Keratinocyte (primary cell): ENCODE results near the gene SPATA13. TPM values are rescaled to one million over a fixed set of nuclear protein-coding genes. Genes with fewer than 3 reads are reported as not detected.

Experiments used
- DNase-seq: peaks from one replicate; pipeline ENCODE4 v3.0.0-alpha.2; 2011; ENCODE audit warnings: low read depth, missing footprints, low spot score
- FAIRE-seq: peaks from 2 replicates; lab custom pipeline; 2011; peaks lifted over from hg19 to GRCh38; lab: Jason Lieb, UNC
- H2AFZ ChIP-seq: 2 replicates; pipeline ENCODE4 v1.6.0; 2012; ENCODE audit warnings: low read length, control low read depth, inconsistent platforms; ENCODE audit not compliant: control insufficient read depth
- H3K27ac ChIP-seq: 2 replicates; pipeline ENCODE4 v1.5.1; 2011; ENCODE audit warnings: low read length; ENCODE audit not compliant: control insufficient read depth, insufficient read depth
- H3K27me3 ChIP-seq: 3 replicates; pipeline ENCODE4 v1.6.0; 2011; ENCODE audit warnings: low read length; ENCODE audit not compliant: control insufficient read depth, insufficient read depth; ENCODE audit errors: extremely low read depth
- H3K36me3 ChIP-seq, 2 experiments: 2 replicates in 1 of 2; 3 replicates in 1 of 2; pipeline ENCODE4 v1.5.1; 2011; ENCODE audit warnings: low read length in 2 of 2, mild to moderate bottlenecking in 1 of 2; ENCODE audit not compliant: control insufficient read depth in 2 of 2, insufficient read depth in 2 of 2; ENCODE audit errors: extremely low read depth in 1 of 2
- H3K4me1 ChIP-seq: 3 replicates; pipeline ENCODE4 v1.5.1; 2011; ENCODE audit warnings: low read length; ENCODE audit not compliant: control insufficient read depth, insufficient read depth; ENCODE audit errors: extremely low read depth
- H3K4me2 ChIP-seq: 3 replicates; pipeline ENCODE4 v1.6.0; 2011; ENCODE audit warnings: low read depth, low read length; ENCODE audit not compliant: control insufficient read depth, insufficient read depth; ENCODE audit errors: extremely low read depth
- H3K4me3 ChIP-seq, 3 experiments: fragments of 200-600 bp in 1 of 3; sonication (generic) in 1 of 3; 2 replicates in 2 of 3; 3 replicates in 1 of 3; pipeline ENCODE4 v1.5.1; 2011 to 2016; ENCODE audit warnings: low read length in 3 of 3, mild to moderate bottlenecking in 3 of 3, control low read depth in 2 of 3, inconsistent platforms in 1 of 3, low read depth in 1 of 3, mixed read lengths in 1 of 3, mixed run types in 1 of 3, moderate library complexity in 1 of 3; ENCODE audit not compliant: control insufficient read depth in 2 of 3, insufficient read depth in 2 of 3; ENCODE audit errors: extremely low read depth in 1 of 3
- H3K79me2 ChIP-seq: 2 replicates; pipeline ENCODE4 v1.6.0; 2012; ENCODE audit warnings: low read length; ENCODE audit not compliant: control insufficient read depth, insufficient read depth
- H3K9ac ChIP-seq: 3 replicates; pipeline ENCODE4 v1.6.0; 2011; ENCODE audit warnings: low read length; ENCODE audit not compliant: control insufficient read depth, insufficient read depth; ENCODE audit errors: extremely low read depth
- H3K9me1 ChIP-seq: 3 replicates; pipeline ENCODE4 v1.6.0; 2011; ENCODE audit warnings: low read length; ENCODE audit not compliant: control insufficient read depth, insufficient read depth; ENCODE audit errors: extremely low read depth
- H3K9me3 ChIP-seq: 2 replicates; pipeline ENCODE4 v1.5.1; 2012; ENCODE audit warnings: low read depth, low read length; ENCODE audit not compliant: control insufficient read depth
- H4K20me1 ChIP-seq: 3 replicates; pipeline ENCODE4 v1.6.0; 2011; ENCODE audit warnings: low read length; ENCODE audit not compliant: control insufficient read depth, insufficient read depth; ENCODE audit errors: extremely low read depth
- EZH2 ChIP-seq: IDR thresholded peaks from one replicate; pipeline ENCODE4 v1.6.1; 2012; ENCODE audit warnings: inconsistent platforms, mild to moderate bottlenecking, low read length, moderate library complexity
- dilution Hi-C: fragments of 300-500 bp; cut with MboI; formaldehyde crosslinking; loops from one replicate; pipeline ENCODE4 v1.7.0; 2020; ENCODE audit warnings: low sequenced_read_pairs; ENCODE audit not compliant: extremely low pct_ligation_motif_present
- polyA plus RNA-seq, 5 experiments: library from polyadenylated mRNA; depleted of rRNA in 3 of 5; stranded (reverse) in 3 of 5; stranded (forward) in 1 of 5; unstranded in 1 of 5; fragments of >200 nt; gene quantifications; 1 replicate in 1 of 5; 2 replicates in 3 of 5; 3 replicates in 1 of 5; pipeline versions ENCODE4 v1.2.1 to v1.2.3, GENCODE V29; 2011 to 2012; ENCODE audit warnings: missing spikeins in 2 of 5, low read depth in 1 of 5, low replicate concordance in 1 of 5
- TF ChIP-seq, protein P1 (sequence below), 3 experiments: IDR thresholded peaks in 1 of 3; conservative IDR thresholded peaks in 1 of 3; optimal IDR thresholded peaks in 1 of 3; 2 replicates in 2 of 3; 3 replicates in 1 of 3; pipeline versions ENCODE3 to v1.5.1; 2011; ENCODE audit warnings: low read length in 3 of 3, mild to moderate bottlenecking in 3 of 3, moderate library complexity in 2 of 3, control low read depth in 1 of 3, inconsistent platforms in 1 of 3; ENCODE audit not compliant: insufficient read depth in 2 of 3; ENCODE audit errors: extremely low read depth in 1 of 3

The SPATA13 gene
- polyA plus RNA-seq, 1 donor (not counting 4 experiments of a cell fraction or from before 2014, with no cell fraction given) = 1.2 TPM

DNA sequence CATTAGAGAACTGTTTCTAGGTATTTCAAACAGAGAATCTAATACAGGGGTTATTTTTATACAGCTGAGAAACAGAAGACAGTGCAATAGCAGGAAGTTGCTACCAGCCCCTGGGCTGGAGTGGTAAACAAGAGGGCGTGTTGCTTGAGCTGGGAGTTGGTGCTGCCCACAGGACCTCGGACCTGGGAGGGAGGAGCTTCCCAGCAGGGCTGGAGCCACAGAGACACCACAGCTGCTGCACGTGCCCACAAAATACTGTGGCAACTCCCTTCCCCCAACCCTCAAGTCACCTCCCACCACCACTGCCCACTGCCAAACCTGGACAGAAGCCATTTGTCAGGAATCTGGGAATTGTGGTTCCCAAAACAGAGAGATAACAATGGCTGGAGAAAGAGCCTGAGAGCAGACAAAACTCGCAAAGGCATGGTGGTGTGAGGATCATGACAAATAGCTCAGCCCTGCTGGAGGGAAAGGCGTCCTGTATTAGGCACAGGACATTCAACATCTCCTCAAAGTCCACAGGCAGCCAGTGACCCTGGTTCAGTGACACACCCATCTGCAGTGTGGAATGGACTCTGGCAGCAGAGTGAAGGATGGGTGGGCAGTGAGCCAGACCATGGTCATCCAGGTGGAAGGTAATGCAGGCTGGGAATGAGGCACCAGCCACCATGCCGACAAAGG is 57.2 kb downstream of the SPATA13 start:
- no peaks in the 10 kb centered on the region for H3K9me3 ChIP-seq
- H3K9ac ChIP-seq = no peak overlapping the region
- no peak for FAIRE-seq
- no peak overlapping the region for H3K4me3 ChIP-seq
- no peak for TF ChIP-seq EZH2
- TF ChIP-seq, protein P1, sequence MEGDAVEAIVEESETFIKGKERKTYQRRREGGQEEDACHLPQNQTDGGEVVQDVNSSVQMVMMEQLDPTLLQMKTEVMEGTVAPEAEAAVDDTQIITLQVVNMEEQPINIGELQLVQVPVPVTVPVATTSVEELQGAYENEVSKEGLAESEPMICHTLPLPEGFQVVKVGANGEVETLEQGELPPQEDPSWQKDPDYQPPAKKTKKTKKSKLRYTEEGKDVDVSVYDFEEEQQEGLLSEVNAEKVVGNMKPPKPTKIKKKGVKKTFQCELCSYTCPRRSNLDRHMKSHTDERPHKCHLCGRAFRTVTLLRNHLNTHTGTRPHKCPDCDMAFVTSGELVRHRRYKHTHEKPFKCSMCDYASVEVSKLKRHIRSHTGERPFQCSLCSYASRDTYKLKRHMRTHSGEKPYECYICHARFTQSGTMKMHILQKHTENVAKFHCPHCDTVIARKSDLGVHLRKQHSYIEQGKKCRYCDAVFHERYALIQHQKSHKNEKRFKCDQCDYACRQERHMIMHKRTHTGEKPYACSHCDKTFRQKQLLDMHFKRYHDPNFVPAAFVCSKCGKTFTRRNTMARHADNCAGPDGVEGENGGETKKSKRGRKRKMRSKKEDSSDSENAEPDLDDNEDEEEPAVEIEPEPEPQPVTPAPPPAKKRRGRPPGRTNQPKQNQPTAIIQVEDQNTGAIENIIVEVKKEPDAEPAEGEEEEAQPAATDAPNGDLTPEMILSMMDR (optimal IDR thresholded peaks at IDR 0.05 in 1 of 3, IDR thresholded peaks at IDR 0.05 in 1 of 3, conservative IDR thresholded peaks at IDR 0.05 in 1 of 3; ENCODE audit: extremely low read depth in 1 of 3, insufficient read depth in 2 of 3, low read length in 3 of 3) = no peak
- DNase-seq = no peak
- no peaks in the 10 kb centered on the region for H3K27me3 ChIP-seq
- H3K4me1 ChIP-seq = peaks cover 4% of the 10 kb centered on the region
- H3K4me2 ChIP-seq = no peak overlapping the region
- H3K9me1 ChIP-seq = no peaks in the 10 kb centered on the region
- H3K36me3 ChIP-seq = no peaks in the 10 kb centered on the region
- dilution Hi-C loops = loop anchor here (10.0 to 25.0 kb wide), 2 partner anchors 180 to 303 kb away; no protein-coding TSS in a partner anchor
- no peak overlapping the region for H3K27ac ChIP-seq
- H4K20me1 ChIP-seq = no peaks in the 10 kb centered on the region
- H3K79me2 ChIP-seq = no peaks in the 10 kb centered on the region
- H2AFZ ChIP-seq = no peak overlapping the region

DNA sequence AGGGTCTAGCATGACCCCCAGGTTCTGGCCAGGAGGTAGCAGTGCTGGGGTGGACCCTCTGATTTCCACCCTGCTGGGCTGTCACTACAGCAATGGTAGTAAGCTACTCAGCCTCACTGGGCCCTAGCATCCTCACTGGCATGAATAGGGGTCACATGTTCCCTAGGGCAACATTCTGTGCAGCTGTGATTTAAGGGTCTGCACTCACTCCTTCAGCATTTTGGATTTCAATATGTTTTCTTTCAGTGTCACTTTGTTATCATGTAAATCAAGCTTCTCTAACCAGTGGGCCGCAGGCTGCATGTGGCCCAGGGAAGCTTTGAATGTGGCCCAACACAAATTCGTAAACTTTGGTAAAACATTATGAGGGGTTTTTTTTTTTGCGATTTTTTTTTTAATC is 57.8 kb downstream of the SPATA13 start:
- no peak for TF ChIP-seq EZH2
- TF ChIP-seq, protein P1 (optimal IDR thresholded peaks at IDR 0.05 in 1 of 3, IDR thresholded peaks at IDR 0.05 in 1 of 3, conservative IDR thresholded peaks at IDR 0.05 in 1 of 3; ENCODE audit: extremely low read depth in 1 of 3, insufficient read depth in 2 of 3, low read length in 3 of 3) = no peak
- Histone ChIP-seq H4K20me1 (no peaks in the 10 kb centered on the region), H3K9ac (no peak overlapping the region), H3K79me2 (no peaks in the 10 kb centered on the region), H3K27ac (no peak overlapping the region), H3K4me3 (no peak overlapping the region), H3K36me3 (no peaks in the 10 kb centered on the region), H3K4me2 (no peak overlapping the region), H3K4me1 (peaks cover 4% of the 10 kb centered on the region), H3K9me1 (no peaks in the 10 kb centered on the region), H2AFZ (no peak overlapping the region), H3K9me3 (no peaks in the 10 kb centered on the region), H3K27me3 (no peaks in the 10 kb centered on the region)
- dilution Hi-C loops = loop anchor here (10.0 to 25.0 kb wide), 2 partner anchors 181 to 304 kb away; no protein-coding TSS in a partner anchor
- FAIRE-seq (no peak), DNase-seq (no peak)
